ENCODE results near the gene GPR176. TPM values are rescaled to one million over a fixed set of nuclear protein-coding genes. Genes with fewer than 3 reads are reported as not detected.
"Not testable (repeated sequence)": the region's sequence is repeated elsewhere in the genome, so short reads cannot be mapped to it uniquely, and the experiment has no call there.

Gene GPR176
- total RNA-seq, 1 experiment from 2014 or later = 59.6 TPM

- DNase-seq = no peak
- Histone ChIP-seq H3K27me3 (no peaks in the 10 kb centered on the region), H3K9me3 (no peaks in the 10 kb centered on the region), H3K36me3 (no peaks in the 10 kb centered on the region; the same call in 1 of the 2 replicates), H3K4me3 (no peak overlapping the region)
Measured at GRCh38 chr15:39817892-39818291, 102.2 kb downstream of the GPR176 start.

- Histone ChIP-seq H3K27me3 (no peaks in the 10 kb centered on the region), H3K4me3 (no peak overlapping the region), H3K36me3 (no peaks in the 10 kb centered on the region; the same call in 1 of the 2 replicates), H3K9me3 (no peaks in the 10 kb centered on the region)
- DNase-seq = no peak
Measured at GRCh38 chr15:39814489-39814888, 105.6 kb downstream of the GPR176 start.

- not testable (repeated sequence) for H3K27me3 ChIP-seq, H3K4me3 ChIP-seq, H3K9me3 ChIP-seq, DNase-seq, H3K36me3 ChIP-seq
Measured at GRCh38 chr15:39812651-39813050, 107.4 kb downstream of the GPR176 start.

- H3K4me3 ChIP-seq = no peak overlapping the region
- peaks cover 9% of the 10 kb centered on the region for H3K36me3 ChIP-seq
- DNase-seq = no peak
- H3K27me3 ChIP-seq = no peaks in the 10 kb centered on the region
- no peaks in the 10 kb centered on the region for H3K9me3 ChIP-seq
Measured at GRCh38 chr15:39808909-39809308, 111.2 kb downstream of the GPR176 start.

GRCh38 chr15:39807791-39808190, 112.3 kb downstream of the GPR176 start:
- Histone ChIP-seq H3K27me3 (no peaks in the 10 kb centered on the region), H3K36me3 (peaks cover 10% of the 10 kb centered on the region)
- DNase-seq = no peak

GRCh38 chr15:39804026-39804425, 116.0 kb downstream of the GPR176 start:
- Histone ChIP-seq H3K36me3 (peaks cover 12% of the 10 kb centered on the region), H3K9me3 (no peaks in the 10 kb centered on the region), H3K4me3 (no peak overlapping the region), H3K27me3 (no peaks in the 10 kb centered on the region)
- no peak for DNase-seq

More at GRCh38 chr15:39807791-39808190, 112.3 kb downstream of the GPR176 start:
- Histone ChIP-seq H3K4me3 (no peak overlapping the region), H3K9me3 (no peaks in the 10 kb centered on the region)

GRCh38 chr15:39803016-39803415, 117.0 kb downstream of the GPR176 start:
- Histone ChIP-seq H3K9me3 (no peaks in the 10 kb centered on the region), H3K4me3 (no peak overlapping the region), H3K27me3 (no peaks in the 10 kb centered on the region), H3K36me3 (peaks cover 15% of the 10 kb centered on the region)
- no peak for DNase-seq

GRCh38 chr15:39801641-39802309, 118.3 kb downstream of the GPR176 start:
- Histone ChIP-seq H3K27me3 (no peaks in the 10 kb centered on the region), H3K9me3 (no peaks in the 10 kb centered on the region), H3K36me3 (peaks cover 15% of the 10 kb centered on the region), H3K4me3 (no peak overlapping the region)
- no peak for DNase-seq

- Histone ChIP-seq H3K27me3 (no peaks in the 10 kb centered on the region), H3K9me3 (no peaks in the 10 kb centered on the region), H3K36me3 (peaks cover 8% of the 10 kb centered on the region), H3K4me3 (no peak overlapping the region)
- DNase-seq = no peak
Measured at GRCh38 chr15:39799552-39800011, 120.5 kb downstream of the GPR176 start.

- Histone ChIP-seq H3K36me3 (peaks cover 5% of the 10 kb centered on the region), H3K27me3 (no peaks in the 10 kb centered on the region), H3K9me3 (no peaks in the 10 kb centered on the region), H3K4me3 (no peak overlapping the region)
- DNase-seq = no peak
Measured at GRCh38 chr15:39798382-39798781, 121.7 kb downstream of the GPR176 start.

- Histone ChIP-seq H3K4me3 (no peak overlapping the region), H3K9me3 (no peaks in the 10 kb centered on the region), H3K36me3 (peaks cover 5% of the 10 kb centered on the region), H3K27me3 (no peaks in the 10 kb centered on the region)
- no peak for DNase-seq
Measured at GRCh38 chr15:39797407-39797806, 122.7 kb downstream of the GPR176 start.

GRCh38 chr15:39796601-39797000, 123.5 kb downstream of the GPR176 start:
- peaks cover 3% of the 10 kb centered on the region for H3K36me3 ChIP-seq
- no peak overlapping the region for H3K4me3 ChIP-seq
- no peaks in the 10 kb centered on the region for H3K27me3 ChIP-seq
- no peak for DNase-seq
- H3K9me3 ChIP-seq = no peaks in the 10 kb centered on the region

- Histone ChIP-seq H3K36me3 (peaks cover 3% of the 10 kb centered on the region), H3K9me3 (no peaks in the 10 kb centered on the region), H3K4me3 (no peak overlapping the region), H3K27me3 (no peaks in the 10 kb centered on the region)
- no peak for DNase-seq
Measured at GRCh38 chr15:39795486-39795885, 124.6 kb downstream of the GPR176 start.

GRCh38 chr15:39794954-39795353, 125.1 kb downstream of the GPR176 start:
- Histone ChIP-seq H3K9me3 (no peaks in the 10 kb centered on the region), H3K36me3 (peaks cover 3% of the 10 kb centered on the region; the same call in 1 of the 2 replicates), H3K27me3 (no peaks in the 10 kb centered on the region), H3K4me3 (no peak overlapping the region)
- DNase-seq = no peak

GRCh38 chr15:39793923-39794322, 126.1 kb downstream of the GPR176 start:
- no peak overlapping the region for H3K4me3 ChIP-seq
- H3K27me3 ChIP-seq = no peaks in the 10 kb centered on the region
- H3K9me3 ChIP-seq = no peaks in the 10 kb centered on the region
- peaks cover 3% of the 10 kb centered on the region; the same call in 1 of the 2 replicates for H3K36me3 ChIP-seq
- DNase-seq = no peak

GRCh38 chr15:39792844-39793335, 127.2 kb downstream of the GPR176 start:
- Histone ChIP-seq H3K36me3 (no peaks in the 10 kb centered on the region; the same call in 1 of the 2 replicates), H3K4me3 (no peak overlapping the region), H3K9me3 (no peaks in the 10 kb centered on the region), H3K27me3 (no peaks in the 10 kb centered on the region)
- DNase-seq = no peak

GRCh38 chr15:39792025-39792843, 127.8 kb downstream of the GPR176 start:
- no peaks in the 10 kb centered on the region for H3K27me3 ChIP-seq
- no peak overlapping the region for H3K4me3 ChIP-seq
- DNase-seq = no peak
- H3K9me3 ChIP-seq = no peaks in the 10 kb centered on the region
- H3K36me3 ChIP-seq = no peaks in the 10 kb centered on the region; the same call in 1 of the 2 replicates
